ENCODE data around the gene SFN. TPM values are rescaled to one million over a fixed set of nuclear protein-coding genes. Genes with fewer than 3 reads are reported as not detected.

Gene SFN
- total and polyA plus RNA-seq, 2 of the 13 experiments (the other 11 are each of a cell fraction or from before 2014, with no cell fraction given): 4.3 to 5.6 TPM

DNA sequence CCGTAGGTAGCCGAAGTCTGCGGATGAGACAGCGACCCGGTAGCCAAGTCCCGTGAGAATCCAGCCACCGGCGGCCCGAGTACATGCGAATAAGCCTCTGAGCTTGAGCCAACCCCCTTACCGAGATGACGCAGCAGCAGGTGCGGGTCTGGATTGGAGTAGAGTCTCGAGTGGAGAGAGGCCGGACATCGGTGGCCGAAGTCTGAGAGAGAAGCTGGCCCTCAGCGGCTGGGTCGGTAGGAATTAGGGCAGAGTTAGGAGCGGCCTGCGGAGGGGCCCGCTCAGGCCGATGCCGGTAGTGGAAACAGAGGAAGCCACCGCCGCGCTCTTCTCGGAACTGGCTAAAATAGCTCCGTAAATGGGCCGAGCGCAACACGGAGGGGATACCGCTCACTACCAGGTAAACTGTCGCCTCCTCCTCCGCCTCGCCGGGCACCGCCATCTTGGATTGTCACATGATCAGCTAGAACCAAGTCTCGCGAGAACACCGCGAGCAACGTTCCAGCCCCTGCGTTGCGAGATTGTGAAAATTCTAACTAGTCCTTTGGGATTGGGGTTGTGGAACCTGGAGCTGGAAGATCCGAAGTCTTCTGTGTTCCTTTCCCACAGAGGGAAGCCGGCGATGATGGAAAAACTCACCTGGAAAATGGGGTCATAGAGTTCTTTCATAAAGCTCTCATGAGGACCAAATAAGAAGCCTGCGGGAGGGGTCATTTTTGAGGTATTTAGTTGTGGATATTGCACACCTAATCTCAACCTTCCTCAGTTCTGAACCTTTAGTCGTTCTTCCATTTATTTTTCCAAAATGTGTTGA is 37.3 kb downstream of the SFN start, which contains the start of gene GPATCH3 (continued):
- TF ChIP-seq, protein P1, sequence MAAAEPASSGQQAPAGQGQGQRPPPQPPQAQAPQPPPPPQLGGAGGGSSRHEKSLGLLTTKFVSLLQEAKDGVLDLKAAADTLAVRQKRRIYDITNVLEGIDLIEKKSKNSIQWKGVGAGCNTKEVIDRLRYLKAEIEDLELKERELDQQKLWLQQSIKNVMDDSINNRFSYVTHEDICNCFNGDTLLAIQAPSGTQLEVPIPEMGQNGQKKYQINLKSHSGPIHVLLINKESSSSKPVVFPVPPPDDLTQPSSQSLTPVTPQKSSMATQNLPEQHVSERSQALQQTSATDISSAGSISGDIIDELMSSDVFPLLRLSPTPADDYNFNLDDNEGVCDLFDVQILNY (CRISPR knock-in tag; conservative IDR thresholded peaks at IDR 0.05): no peak
- TF ChIP-seq ZMYM3 (CRISPR knock-in tag; IDR thresholded peaks at IDR 0.05): peak; percentile 27; the same call in 1 of the 2 replicates
- TF ChIP-seq, protein P2, sequence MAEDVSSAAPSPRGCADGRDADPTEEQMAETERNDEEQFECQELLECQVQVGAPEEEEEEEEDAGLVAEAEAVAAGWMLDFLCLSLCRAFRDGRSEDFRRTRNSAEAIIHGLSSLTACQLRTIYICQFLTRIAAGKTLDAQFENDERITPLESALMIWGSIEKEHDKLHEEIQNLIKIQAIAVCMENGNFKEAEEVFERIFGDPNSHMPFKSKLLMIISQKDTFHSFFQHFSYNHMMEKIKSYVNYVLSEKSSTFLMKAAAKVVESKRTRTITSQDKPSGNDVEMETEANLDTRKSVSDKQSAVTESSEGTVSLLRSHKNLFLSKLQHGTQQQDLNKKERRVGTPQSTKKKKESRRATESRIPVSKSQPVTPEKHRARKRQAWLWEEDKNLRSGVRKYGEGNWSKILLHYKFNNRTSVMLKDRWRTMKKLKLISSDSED (CRISPR knock-in tag; IDR thresholded peaks at IDR 0.05): no peak
- TF ChIP-seq SOX13 (IDR thresholded peaks at IDR 0.05): no peak
- TF ChIP-seq SOX13 (CRISPR knock-in tag; conservative IDR thresholded peaks at IDR 0.05 in 1 of 2, IDR thresholded peaks at IDR 0.05 in 1 of 2): peak in 1 of 2 experiments; percentile 52; a peak in 1 of 4 replicates
- TF ChIP-seq, protein P3, sequence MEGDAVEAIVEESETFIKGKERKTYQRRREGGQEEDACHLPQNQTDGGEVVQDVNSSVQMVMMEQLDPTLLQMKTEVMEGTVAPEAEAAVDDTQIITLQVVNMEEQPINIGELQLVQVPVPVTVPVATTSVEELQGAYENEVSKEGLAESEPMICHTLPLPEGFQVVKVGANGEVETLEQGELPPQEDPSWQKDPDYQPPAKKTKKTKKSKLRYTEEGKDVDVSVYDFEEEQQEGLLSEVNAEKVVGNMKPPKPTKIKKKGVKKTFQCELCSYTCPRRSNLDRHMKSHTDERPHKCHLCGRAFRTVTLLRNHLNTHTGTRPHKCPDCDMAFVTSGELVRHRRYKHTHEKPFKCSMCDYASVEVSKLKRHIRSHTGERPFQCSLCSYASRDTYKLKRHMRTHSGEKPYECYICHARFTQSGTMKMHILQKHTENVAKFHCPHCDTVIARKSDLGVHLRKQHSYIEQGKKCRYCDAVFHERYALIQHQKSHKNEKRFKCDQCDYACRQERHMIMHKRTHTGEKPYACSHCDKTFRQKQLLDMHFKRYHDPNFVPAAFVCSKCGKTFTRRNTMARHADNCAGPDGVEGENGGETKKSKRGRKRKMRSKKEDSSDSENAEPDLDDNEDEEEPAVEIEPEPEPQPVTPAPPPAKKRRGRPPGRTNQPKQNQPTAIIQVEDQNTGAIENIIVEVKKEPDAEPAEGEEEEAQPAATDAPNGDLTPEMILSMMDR (CRISPR knock-in tag; IDR thresholded peaks at IDR 0.05): no peak
- 0 out of 2 replicates have a peak, but pooled peaks have one; percentile 59 for TF ChIP-seq ZFP90 (CRISPR knock-in tag; IDR thresholded peaks at IDR 0.05; ENCODE audit: borderline replicate concordance)
- TF ChIP-seq, protein P4, sequence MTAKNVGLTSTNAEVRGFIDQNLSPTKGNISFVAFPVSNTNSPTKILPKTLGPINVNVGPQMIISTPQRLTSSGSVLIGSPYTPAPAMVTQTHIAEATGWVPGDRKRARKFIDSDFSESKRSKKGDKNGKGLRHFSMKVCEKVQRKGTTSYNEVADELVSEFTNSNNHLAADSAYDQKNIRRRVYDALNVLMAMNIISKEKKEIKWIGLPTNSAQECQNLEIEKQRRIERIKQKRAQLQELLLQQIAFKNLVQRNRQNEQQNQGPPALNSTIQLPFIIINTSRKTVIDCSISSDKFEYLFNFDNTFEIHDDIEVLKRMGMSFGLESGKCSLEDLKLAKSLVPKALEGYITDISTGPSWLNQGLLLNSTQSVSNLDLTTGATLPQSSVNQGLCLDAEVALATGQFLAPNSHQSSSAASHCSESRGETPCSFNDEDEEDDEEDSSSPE (CRISPR knock-in tag; IDR thresholded peaks at IDR 0.05): peak; percentile 56; the same call in 1 of the 2 replicates
- no peak for TF ChIP-seq ZNF337 (CRISPR knock-in tag; IDR thresholded peaks at IDR 0.05; ENCODE audit: borderline replicate concordance, low read depth)
- no peak for TF ChIP-seq ZNF543 (CRISPR knock-in tag; IDR thresholded peaks at IDR 0.05)
- TF ChIP-seq, protein P5, sequence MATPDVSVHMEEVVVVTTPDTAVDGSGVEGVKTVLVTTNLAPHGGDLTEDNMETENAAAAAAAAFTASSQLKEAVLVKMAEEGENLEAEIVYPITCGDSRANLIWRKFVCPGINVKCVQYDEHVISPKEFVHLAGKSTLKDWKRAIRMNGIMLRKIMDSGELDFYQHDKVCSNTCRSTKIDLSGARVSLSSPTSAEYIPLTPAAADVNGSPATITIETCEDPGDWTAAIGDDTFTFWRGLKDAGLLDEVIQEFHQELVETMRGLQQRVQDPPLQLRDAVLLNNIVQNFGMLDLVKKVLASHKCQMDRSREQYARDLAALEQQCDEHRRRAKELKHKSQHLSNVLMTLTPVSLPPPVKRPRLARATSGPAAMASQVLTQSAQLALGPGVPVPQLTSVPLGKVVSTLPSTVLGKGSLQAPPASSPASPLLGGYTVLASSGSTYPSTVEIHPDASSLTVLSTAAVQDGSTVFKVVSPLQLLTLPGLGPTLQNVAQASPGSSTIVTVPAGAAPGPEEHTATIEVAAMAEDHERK (CRISPR knock-in tag; IDR thresholded peaks at IDR 0.05; ENCODE audit: low read depth): peak; percentile 56; the same call in 1 of the 2 replicates
- TF ChIP-seq ARNT (IDR thresholded peaks at IDR 0.05): no peak
- TF ChIP-seq ZNF577 (CRISPR knock-in tag; IDR thresholded peaks at IDR 0.05; ENCODE audit: borderline replicate concordance, low read depth): no peak
- 0 out of 2 replicates have a peak, but pooled peaks have one; percentile 37 for TF ChIP-seq ZNF33A (CRISPR knock-in tag; IDR thresholded peaks at IDR 0.05; ENCODE audit: borderline replicate concordance)
- peak; percentile 62; the same call in 1 of the 2 replicates for TF ChIP-seq ZNF335 (CRISPR knock-in tag; IDR thresholded peaks at IDR 0.05)
- TF ChIP-seq ZNF136 (CRISPR knock-in tag; IDR thresholded peaks at IDR 0.05; ENCODE audit: low read depth): 0 out of 2 replicates have a peak, but pooled peaks have one; percentile 42
- peak; percentile 34; the same call in 1 of the 2 replicates for TF ChIP-seq NAIF1 (CRISPR knock-in tag; IDR thresholded peaks at IDR 0.05; ENCODE audit: borderline replicate concordance)
- peak; percentile 92 for TF ChIP-seq HDAC2 (CRISPR knock-in tag; IDR thresholded peaks at IDR 0.05)
- peak; percentile 92 for TF ChIP-seq TOPORS (CRISPR knock-in tag; IDR thresholded peaks at IDR 0.05)
- peak; percentile 65 for TF ChIP-seq HCFC1 (IDR thresholded peaks at IDR 0.05; ENCODE audit: low read depth, low read length)
- TF ChIP-seq, protein P6, sequence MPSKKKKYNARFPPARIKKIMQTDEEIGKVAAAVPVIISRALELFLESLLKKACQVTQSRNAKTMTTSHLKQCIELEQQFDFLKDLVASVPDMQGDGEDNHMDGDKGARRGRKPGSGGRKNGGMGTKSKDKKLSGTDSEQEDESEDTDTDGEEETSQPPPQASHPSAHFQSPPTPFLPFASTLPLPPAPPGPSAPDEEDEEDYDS (CRISPR knock-in tag; IDR thresholded peaks at IDR 0.05): peak; percentile 89
- TF ChIP-seq ZKSCAN1 (IDR thresholded peaks at IDR 0.05; ENCODE audit: low read length): no peak

Measured in HepG2 (cell line).